Pancreas (tissue), 10 donors: Measurements from ENCODE around the gene S100A13. TPM values are rescaled to one million over a fixed set of nuclear protein-coding genes. Genes with fewer than 3 reads are reported as not detected.

ENCODE experiments used
- ATAC-seq, 4 donors: fragments of 200-7000 bp; cut with Tn5 transposase; one replicate each; pipeline versions ENCODE4 v1.8.0 to v1.9.1; 2020; ENCODE audit warnings: mild to moderate bottlenecking in 4 of 4, moderate library complexity in 4 of 4
- DNase-seq, 6 donors: peaks; one replicate each; pipeline ENCODE4 v3.0.0-alpha.2; 2020
- FAIRE-seq: peaks from 2 replicates; lab custom pipeline; 2012; peaks lifted over from hg19 to GRCh38; lab: Jason Lieb, UNC
- H3K27ac ChIP-seq, 4 donors: fragments of 200-600 bp; sonication (generic); 1 replicate in 3 of 4; 2 replicates in 1 of 4; pipeline versions ENCODE4 v1.5.0 to v1.8.0; 2020
- H3K27me3 ChIP-seq, 4 donors: fragments of 200-600 bp; one replicate each; pipeline ENCODE4 v1.8.0; 2021
- H3K36me3 ChIP-seq, 3 donors: fragments of 200-600 bp; sonication (generic) in 1 of 3; one replicate each; pipeline versions ENCODE4 v1.5.0 to v1.8.0; 2020 to 2021
- H3K4me1 ChIP-seq, 3 donors: fragments of 200-600 bp; one replicate each; pipeline ENCODE4 v1.8.0; 2021
- H3K4me3 ChIP-seq, 4 donors: fragments of 200-600 bp; sonication (generic) in 2 of 4; one replicate each; pipeline versions ENCODE4 v1.5.0 to v1.8.0; 2020 to 2021
- H3K9me3 ChIP-seq, 4 donors: fragments of 200-600 bp; one replicate each; pipeline ENCODE4 v1.8.0; 2021
- CTCF ChIP-seq, 4 donors: fragments of 200-600 bp; sonication (generic) in 3 of 4; IDR thresholded peaks; one replicate each; pipeline versions ENCODE4 v1.5.0 to v1.8.0; 2021; ENCODE audit warnings: antibody characterized with exemption in 4 of 4
- WGBS, 2 donors: extraction: QIAGEN DNeasy Blood & Tissue Kit; methylation state at CpG; one replicate each; pipeline ENCODE4 v1.1.7; 2013; 5-methylcytosine and 5-hydroxymethylcytosine counted together
- intact Hi-C, 3 donors: fragments of 100-400 bp; cut with DNase I; formaldehyde crosslinking; loops; one replicate each; pipeline versions ENCODE4 v1.11.1 to v1.14.2; 2022
- polyA plus RNA-seq, 2 donors: library from polyadenylated mRNA; stranded (reverse); fragments of 200-250 nt; gene quantifications; one replicate each; pipeline ENCODE4 v1.2.3, GENCODE V29; 2013
- total RNA-seq, 6 donors: library from RNA; stranded (reverse); fragmentation: NEBNext Ultra II Directional in 4 of 6; extraction: Animal tissue kit (Norgen Biotek cat#: 25700) in 4 of 6; gene quantifications; one replicate each; pipeline versions ENCODE4 v1.2.1 to v1.2.4, GENCODE V29; 2021 to 2023
- donor health status: healthy with polysubstance abuse.
- donor health status: DM: no; HTN: no; CAD: no; lungs with moderate emphysema.
- donor health status: DM: no; HTN: no; CAD: no.
- donor health status: control.
- donor health status: control.
- donor health status: Bipolar disorder and iron deficiency.
- donor health status: DM: yes; HTN: yes; CAD: no.
- donor health status: DM: no; HTN: no; CAD: no.
- donor health status: DM: no; HTN: no; CAD: no.
- donor health status: DM: yes; HTN: yes; CAD: no.

S100A13 gene
- total and polyA plus RNA-seq, 8 donors: 22.0 to 125 (median 39.5) TPM

- no peaks in the 10 kb centered on the region for H3K27me3 ChIP-seq
- DNase-seq (no peak), ATAC-seq (no peak), FAIRE-seq (no peak)
- no peaks in the 10 kb centered on the region for H3K9me3 ChIP-seq
- peaks cover 14 to 64% (median 43%) of the 10 kb centered on the region in 3 donors for H3K36me3 ChIP-seq
- no peak overlapping the region for H3K27ac ChIP-seq
- no peak overlapping the region for H3K4me3 ChIP-seq
- WGBS, 2 donors: 47 to 53% methylated on average over 2 of the region's 2 CpGs
- no peak for TF ChIP-seq CTCF (IDR thresholded peaks at IDR 0.05)
- H3K4me1 ChIP-seq: peaks cover 0 to 9% (median 6%) of the 10 kb centered on the region in 3 donors
- intact Hi-C loops: no loop called here
Observed at GRCh38 chr1:153662269-153662668, 35.0 kb upstream of the S100A13 start.

- intact Hi-C loops: no loop called here
- ATAC-seq: no peak
- no peaks in the 10 kb centered on the region for H3K27me3 ChIP-seq
- peaks cover 0 to 9% (median 6%) of the 10 kb centered on the region in 3 donors for H3K4me1 ChIP-seq
- 68 to 69% methylated on average over 9 of the region's 9 CpGs for WGBS, 2 donors
- peaks cover 10 to 53% (median 34%) of the 10 kb centered on the region in 3 donors for H3K36me3 ChIP-seq
- H3K27ac ChIP-seq: no peak overlapping the region
- FAIRE-seq: no peak
- H3K4me3 ChIP-seq: no peak overlapping the region
- no peak for TF ChIP-seq CTCF (IDR thresholded peaks at IDR 0.05)
- no peaks in the 10 kb centered on the region for H3K9me3 ChIP-seq
- DNase-seq: no peak
Observed at GRCh38 chr1:153661111-153661708, 33.9 kb upstream of the S100A13 start.

- 52 to 56% methylated on average over 9 of the region's 9 CpGs for WGBS, 2 donors
- intact Hi-C loops: no loop called here
- no peaks in the 10 kb centered on the region for H3K27me3 ChIP-seq
- no peak for ATAC-seq
- no peak for FAIRE-seq
- no peaks in the 10 kb centered on the region for H3K9me3 ChIP-seq
- TF ChIP-seq CTCF (IDR thresholded peaks at IDR 0.05): no peak
- peak in 2 of 6 donors; percentile 20 to 35 for DNase-seq
- H3K27ac ChIP-seq: peak overlapping the region in 2 of 4 donors; percentile 88 to 94
- H3K36me3 ChIP-seq: peaks cover 10 to 38% (median 23%) of the 10 kb centered on the region in 3 donors
- peak overlapping the region; percentile 32 to 66 (median 48) for H3K4me3 ChIP-seq
- peaks cover 0 to 9% (median 6%) of the 10 kb centered on the region in 3 donors for H3K4me1 ChIP-seq
Observed at GRCh38 chr1:153659656-153660055, 32.4 kb upstream of the S100A13 start.

GRCh38 chr1:153659175-153659534 is 31.9 kb upstream of the S100A13 start:
- H3K36me3 ChIP-seq: peaks cover 10 to 33% (median 18%) of the 10 kb centered on the region in 3 donors
- WGBS, 2 donors: 10 to 12% methylated on average over 8 of the region's 8 CpGs
- H3K9me3 ChIP-seq: no peaks in the 10 kb centered on the region
- H3K4me3 ChIP-seq: peak overlapping the region; percentile 32 to 66 (median 48)
- H3K4me1 ChIP-seq: peaks cover 0 to 9% (median 6%) of the 10 kb centered on the region in 3 donors
- no peaks in the 10 kb centered on the region for H3K27me3 ChIP-seq
- FAIRE-seq (no peak), ATAC-seq (no peak), DNase-seq (peak in 1 of 6 donors; percentile 21)
- intact Hi-C loops: no loop called here
- no peak for TF ChIP-seq CTCF (IDR thresholded peaks at IDR 0.05)
- peak overlapping the region; percentile 58 to 94 (median 84) for H3K27ac ChIP-seq
